ENCODE measurements around the gene ABHD8. TPM values are rescaled to one million over a fixed set of nuclear protein-coding genes. Genes with fewer than 3 reads are reported as not detected.
A peak's percentile ranks its signal among the peaks of the same experiment; 100 is the strongest.

Gene ABHD8
- total and polyA plus RNA-seq, 2 of the 13 experiments (the other 11 are each of a cell fraction or from before 2014, with no cell fraction given): 6.3 to 7.2 TPM

DNA sequence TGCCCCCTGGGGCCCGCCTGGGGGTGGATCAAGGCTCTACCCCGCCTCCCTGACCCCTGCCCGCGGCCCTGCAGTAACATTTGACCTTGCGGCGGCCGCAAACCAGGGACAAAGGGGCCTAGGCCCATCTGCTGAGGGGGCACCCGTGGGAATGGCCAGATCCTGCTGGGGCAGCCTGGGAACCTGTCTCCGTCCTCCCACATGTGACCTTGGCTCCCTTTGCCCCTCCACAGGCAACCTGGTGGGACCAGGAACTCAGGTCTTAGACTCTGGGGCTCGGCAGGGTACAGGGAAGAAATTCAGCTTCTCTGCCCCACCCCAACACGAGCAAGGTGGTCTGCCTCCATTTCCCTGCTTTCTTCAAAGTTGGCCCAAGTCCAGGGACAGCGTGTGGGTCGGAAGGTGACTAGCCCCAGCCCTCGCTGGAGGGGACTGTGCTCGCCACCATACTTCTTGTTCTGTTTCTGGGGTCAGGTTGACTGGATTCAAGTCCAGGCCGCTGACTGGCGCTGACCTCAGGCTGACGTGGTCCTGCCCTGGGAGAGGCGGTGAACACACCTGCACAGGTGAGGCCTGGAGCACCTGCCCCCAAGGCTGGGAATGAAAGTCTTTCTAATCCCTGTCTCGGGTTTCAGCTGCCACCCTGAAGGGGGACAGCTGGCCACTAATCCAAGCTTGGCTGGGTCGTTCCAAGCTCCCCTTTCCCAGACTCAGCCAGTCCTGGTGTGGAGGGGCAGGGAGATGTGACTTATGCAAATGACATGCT lies 55.0 kb downstream of the ABHD8 start (continued):
- peak; percentile 73 for TF ChIP-seq U2AF1 (optimal IDR thresholded peaks at IDR 0.05; ENCODE audit: low read depth, low read length)
- TF ChIP-seq HNF4G (IDR thresholded peaks at IDR 0.05; ENCODE audit: borderline replicate concordance, low read depth, low read length): peak; percentile 96
- TF ChIP-seq HNF4G (CRISPR knock-in tag; IDR thresholded peaks at IDR 0.05; ENCODE audit: borderline replicate concordance, low read depth): peak; percentile 94
- peak; percentile 84 for TF ChIP-seq CREM (IDR thresholded peaks at IDR 0.05)
- TF ChIP-seq CREM (CRISPR knock-in tag; IDR thresholded peaks at IDR 0.05): no peak
- peak; percentile 69 for TF ChIP-seq PRDM10 (CRISPR knock-in tag; IDR thresholded peaks at IDR 0.05; ENCODE audit: low read depth)
- no peak for TF ChIP-seq DR1 (CRISPR knock-in tag; IDR thresholded peaks at IDR 0.05)
- TF ChIP-seq MYC (CRISPR knock-in tag; IDR thresholded peaks at IDR 0.05; ENCODE audit: borderline replicate concordance): peak; percentile 82; the same call in 1 of the 2 replicates
- TF ChIP-seq IRX3 (CRISPR knock-in tag; IDR thresholded peaks at IDR 0.05; ENCODE audit: borderline replicate concordance, low read depth): peak; percentile 47; the same call in 1 of the 2 replicates
- peak; percentile 87 for TF ChIP-seq SMAD3 (CRISPR knock-in tag; IDR thresholded peaks at IDR 0.05)
- no peak for TF ChIP-seq KLF12 (CRISPR knock-in tag; IDR thresholded peaks at IDR 0.05; ENCODE audit: borderline replicate concordance)
- no peak for TF ChIP-seq CHD4 (IDR thresholded peaks at IDR 0.05; ENCODE audit: borderline replicate concordance, low read length)
- no peak for TF ChIP-seq WIZ (CRISPR knock-in tag; IDR thresholded peaks at IDR 0.05)
- no peak for TF ChIP-seq KLF9 (CRISPR knock-in tag; IDR thresholded peaks at IDR 0.05; ENCODE audit: low read depth)
- TF ChIP-seq ATF7 (IDR thresholded peaks at IDR 0.05): no peak
- peak; percentile 76 for TF ChIP-seq ATF7 (CRISPR knock-in tag; IDR thresholded peaks at IDR 0.05)
- TF ChIP-seq ZNF749 (CRISPR knock-in tag; IDR thresholded peaks at IDR 0.05; ENCODE audit: borderline replicate concordance): 0 out of 2 replicates have a peak, but pooled peaks have one; percentile 67
- peak; percentile 93; the same call in 1 of the 2 replicates for TF ChIP-seq NCOA1 (CRISPR knock-in tag; IDR thresholded peaks at IDR 0.05)
- 0 out of 2 replicates have a peak, but pooled peaks have one; percentile 57 for TF ChIP-seq ATF5 (CRISPR knock-in tag; IDR thresholded peaks at IDR 0.05; ENCODE audit: low read depth)
- TF ChIP-seq GFI1 (CRISPR knock-in tag; IDR thresholded peaks at IDR 0.05; ENCODE audit: borderline replicate concordance): peak; percentile 95
- TF ChIP-seq RBM39 (IDR thresholded peaks at IDR 0.05; ENCODE audit: low read depth, low read length, poor library complexity, severe bottlenecking): peak; percentile 49
- TF ChIP-seq, protein P1, sequence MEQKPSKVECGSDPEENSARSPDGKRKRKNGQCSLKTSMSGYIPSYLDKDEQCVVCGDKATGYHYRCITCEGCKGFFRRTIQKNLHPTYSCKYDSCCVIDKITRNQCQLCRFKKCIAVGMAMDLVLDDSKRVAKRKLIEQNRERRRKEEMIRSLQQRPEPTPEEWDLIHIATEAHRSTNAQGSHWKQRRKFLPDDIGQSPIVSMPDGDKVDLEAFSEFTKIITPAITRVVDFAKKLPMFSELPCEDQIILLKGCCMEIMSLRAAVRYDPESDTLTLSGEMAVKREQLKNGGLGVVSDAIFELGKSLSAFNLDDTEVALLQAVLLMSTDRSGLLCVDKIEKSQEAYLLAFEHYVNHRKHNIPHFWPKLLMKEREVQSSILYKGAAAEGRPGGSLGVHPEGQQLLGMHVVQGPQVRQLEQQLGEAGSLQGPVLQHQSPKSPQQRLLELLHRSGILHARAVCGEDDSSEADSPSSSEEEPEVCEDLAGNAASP (CRISPR knock-in tag; IDR thresholded peaks at IDR 0.05; ENCODE audit: borderline replicate concordance): peak; percentile 98
- TF ChIP-seq ZNF7 (CRISPR knock-in tag; IDR thresholded peaks at IDR 0.05): no peak
- peak; percentile 97 for TF ChIP-seq ESRRA (CRISPR knock-in tag; IDR thresholded peaks at IDR 0.05; ENCODE audit: low read depth)
- no peak for TF ChIP-seq ADNP (CRISPR knock-in tag; IDR thresholded peaks at IDR 0.05)
